Measurements from ENCODE around the gene MBOAT1.
"Not testable (repeated sequence)": the region's sequence is repeated elsewhere in the genome, so short reads cannot be mapped to it uniquely, and the experiment has no call there.

MBOAT1 gene

GRCh38 chr6:20212392-20213111, at the start of gene MBOAT1:
Gene MBOAT1, minus strand, starts transcription at chr6:20212469. Its CDS starts 235 bp downstream, at chr6:20212234.
- DNase-seq = peak; percentile 75 to 82

GRCh38 chr6:20261685-20262084, 49.4 kb upstream of the MBOAT1 start:
- DNase-seq = no peak

- DNase-seq = no peak
Measured at GRCh38 chr6:20260360-20260759, 48.1 kb upstream of the MBOAT1 start.

- no peak for DNase-seq
Measured at GRCh38 chr6:20259316-20260049, 47.2 kb upstream of the MBOAT1 start.

- no peak for DNase-seq
Measured at GRCh38 chr6:20255428-20255827, 43.2 kb upstream of the MBOAT1 start.

GRCh38 chr6:20254295-20254694, 42.0 kb upstream of the MBOAT1 start:
- DNase-seq = no peak

- no peak for DNase-seq
Measured at GRCh38 chr6:20253021-20253420, 40.8 kb upstream of the MBOAT1 start.

GRCh38 chr6:20252311-20252710, 40.0 kb upstream of the MBOAT1 start:
- no peak for DNase-seq

- no peak for DNase-seq
Measured at GRCh38 chr6:20251525-20251924, 39.3 kb upstream of the MBOAT1 start.

- no peak for DNase-seq
Measured at GRCh38 chr6:20246125-20246524, 33.9 kb upstream of the MBOAT1 start.

- DNase-seq = not testable (repeated sequence)
Measured at GRCh38 chr6:20244807-20245681, 32.8 kb upstream of the MBOAT1 start.

GRCh38 chr6:20243288-20243687, 31.0 kb upstream of the MBOAT1 start:
- DNase-seq = no peak

GRCh38 chr6:20242397-20242796, 30.1 kb upstream of the MBOAT1 start:
- DNase-seq = no peak

- no peak for DNase-seq
Measured at GRCh38 chr6:20241102-20241501, 28.8 kb upstream of the MBOAT1 start.

GRCh38 chr6:20238688-20239587, 26.7 kb upstream of the MBOAT1 start:
- DNase-seq = no peak

GRCh38 chr6:20237677-20238460, 25.6 kb upstream of the MBOAT1 start:
- no peak for DNase-seq

- no peak for DNase-seq
Measured at GRCh38 chr6:20236909-20237600, 24.8 kb upstream of the MBOAT1 start.

GRCh38 chr6:20236344-20236743, 24.1 kb upstream of the MBOAT1 start:
- DNase-seq = no peak

- no peak for DNase-seq
Measured at GRCh38 chr6:20235041-20235440, 22.8 kb upstream of the MBOAT1 start.

- no peak for DNase-seq
Measured at GRCh38 chr6:20234136-20234535, 21.9 kb upstream of the MBOAT1 start.
